Breast epithelium (tissue), 3 donors: ENCODE results near the gene STARD7.
"Not testable (repeated sequence)": the region's sequence is repeated elsewhere in the genome, so short reads cannot be mapped to it uniquely, and the experiment has no call there.

ENCODE experiments used
- POLR2A ChIP-seq: fragments of 450-650 bp; IDR thresholded peaks from one replicate; pipeline ENCODE4 v1.6.1; 2016; ENCODE audit warnings: antibody characterized with exemption, mild to moderate bottlenecking, moderate library complexity
- TF ChIP-seq, protein P1 (sequence below), 3 donors: fragments of 450-650 bp; IDR thresholded peaks; one replicate each; pipeline ENCODE4 v1.5.1; 2016 to 2017; ENCODE audit warnings: antibody characterized with exemption in 3 of 3, mild to moderate bottlenecking in 3 of 3, moderate library complexity in 3 of 3

DNA sequence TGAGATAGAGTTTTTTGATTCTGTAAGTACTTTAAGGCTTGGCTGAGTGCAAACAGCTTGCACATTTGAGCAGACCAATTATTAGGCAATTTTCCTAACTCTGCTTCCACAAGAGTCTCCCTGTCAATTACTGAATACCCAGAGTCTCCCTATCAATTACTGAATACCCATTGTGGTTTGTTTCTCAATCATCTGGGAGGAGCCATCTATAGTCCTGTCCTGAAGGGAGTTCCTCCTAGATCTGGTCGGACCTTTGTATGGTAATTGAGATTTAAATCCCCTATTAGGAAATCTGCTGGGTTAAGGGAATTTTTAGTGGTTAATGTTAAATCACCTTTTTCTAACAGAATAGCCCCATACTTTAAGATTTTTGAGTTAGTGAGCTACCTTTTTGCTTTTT lies 12.5 kb upstream of the STARD7 start:
- TF ChIP-seq, protein P1, sequence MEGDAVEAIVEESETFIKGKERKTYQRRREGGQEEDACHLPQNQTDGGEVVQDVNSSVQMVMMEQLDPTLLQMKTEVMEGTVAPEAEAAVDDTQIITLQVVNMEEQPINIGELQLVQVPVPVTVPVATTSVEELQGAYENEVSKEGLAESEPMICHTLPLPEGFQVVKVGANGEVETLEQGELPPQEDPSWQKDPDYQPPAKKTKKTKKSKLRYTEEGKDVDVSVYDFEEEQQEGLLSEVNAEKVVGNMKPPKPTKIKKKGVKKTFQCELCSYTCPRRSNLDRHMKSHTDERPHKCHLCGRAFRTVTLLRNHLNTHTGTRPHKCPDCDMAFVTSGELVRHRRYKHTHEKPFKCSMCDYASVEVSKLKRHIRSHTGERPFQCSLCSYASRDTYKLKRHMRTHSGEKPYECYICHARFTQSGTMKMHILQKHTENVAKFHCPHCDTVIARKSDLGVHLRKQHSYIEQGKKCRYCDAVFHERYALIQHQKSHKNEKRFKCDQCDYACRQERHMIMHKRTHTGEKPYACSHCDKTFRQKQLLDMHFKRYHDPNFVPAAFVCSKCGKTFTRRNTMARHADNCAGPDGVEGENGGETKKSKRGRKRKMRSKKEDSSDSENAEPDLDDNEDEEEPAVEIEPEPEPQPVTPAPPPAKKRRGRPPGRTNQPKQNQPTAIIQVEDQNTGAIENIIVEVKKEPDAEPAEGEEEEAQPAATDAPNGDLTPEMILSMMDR (IDR thresholded peaks at IDR 0.05), result not testable (repeated sequence)
- TF ChIP-seq POLR2A, result not testable (repeated sequence)
